H4 (cell line): ENCODE measurements around the gene TAS1R1. TPM values are rescaled to one million over a fixed set of nuclear protein-coding genes. Genes with fewer than 3 reads are reported as not detected.

Source experiments
- total RNA-seq: library from RNA; depleted of rRNA; stranded (reverse); fragments of >200 nt; shearing (Covaris generic); gene quantifications from 2 replicates; pipeline ENCODE4 v1.2.3, GENCODE V29; 2014; rRNA removed

The TAS1R1 gene
- total RNA-seq, 1 experiment from 2014 or later: not detected

Other genes starting within 250 kb of the TAS1R1 start
- gene ACOT7, start 161.5 kb upstream of the TAS1R1 start, total RNA-seq: 50.6 and 56.0 TPM in 2 replicates
- gene HES2, start 135.4 kb upstream of the TAS1R1 start, total RNA-seq: not detected in 2 replicates
- not detected in 2 replicates for gene ESPN, start 130.5 kb upstream of the TAS1R1 start, total RNA-seq
- 0.10 and 0.81 TPM in 2 replicates for gene TNFRSF25, start 89.1 kb upstream of the TAS1R1 start, total RNA-seq
- gene PLEKHG5, start 63.6 kb upstream of the TAS1R1 start, total RNA-seq: 1.3 and 1.6 TPM in 2 replicates
- gene NOL9, start 794 bp upstream of the TAS1R1 start, total RNA-seq: 12.0 and 14.9 TPM in 2 replicates
- 6.3 and 8.8 TPM in 2 replicates for gene ZBTB48, start 24.7 kb downstream of the TAS1R1 start, total RNA-seq
- 8.4 and 11.4 TPM in 2 replicates for gene KLHL21, start 47.6 kb downstream of the TAS1R1 start, total RNA-seq
- gene PHF13, start 58.4 kb downstream of the TAS1R1 start, total RNA-seq: 7.6 and 7.8 TPM in 2 replicates
- 11.4 and 17.0 TPM in 2 replicates for gene THAP3, start 69.6 kb downstream of the TAS1R1 start, total RNA-seq
- gene DNAJC11, start 146.5 kb downstream of the TAS1R1 start, total RNA-seq: 33.4 and 36.5 TPM in 2 replicates
- 98.2 and 110 TPM in 2 replicates for gene CAMTA1, start 230.1 kb downstream of the TAS1R1 start, total RNA-seq